Measurements from ENCODE around the gene DLG1.

Gene DLG1

DNA sequence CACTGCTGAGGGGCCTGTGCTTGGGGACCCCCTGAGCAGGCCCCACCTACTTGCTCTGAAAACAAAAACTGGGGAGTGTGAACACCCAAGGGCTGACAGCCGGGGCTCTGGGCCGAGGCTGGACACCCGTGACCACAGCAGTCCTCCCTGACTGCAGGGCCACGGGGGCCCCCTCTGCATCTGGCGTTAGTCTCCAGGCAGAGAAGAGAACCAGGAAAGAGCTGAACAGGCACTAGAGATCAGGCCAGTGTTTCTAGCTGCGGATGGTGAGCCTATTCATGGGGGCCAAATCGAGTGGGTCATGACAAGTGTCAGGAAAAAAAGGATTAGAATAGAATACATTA is 285.9 kb downstream of the DLG1 start:
- DNase-seq (ENCODE audit: low spot score): no peak

DNA sequence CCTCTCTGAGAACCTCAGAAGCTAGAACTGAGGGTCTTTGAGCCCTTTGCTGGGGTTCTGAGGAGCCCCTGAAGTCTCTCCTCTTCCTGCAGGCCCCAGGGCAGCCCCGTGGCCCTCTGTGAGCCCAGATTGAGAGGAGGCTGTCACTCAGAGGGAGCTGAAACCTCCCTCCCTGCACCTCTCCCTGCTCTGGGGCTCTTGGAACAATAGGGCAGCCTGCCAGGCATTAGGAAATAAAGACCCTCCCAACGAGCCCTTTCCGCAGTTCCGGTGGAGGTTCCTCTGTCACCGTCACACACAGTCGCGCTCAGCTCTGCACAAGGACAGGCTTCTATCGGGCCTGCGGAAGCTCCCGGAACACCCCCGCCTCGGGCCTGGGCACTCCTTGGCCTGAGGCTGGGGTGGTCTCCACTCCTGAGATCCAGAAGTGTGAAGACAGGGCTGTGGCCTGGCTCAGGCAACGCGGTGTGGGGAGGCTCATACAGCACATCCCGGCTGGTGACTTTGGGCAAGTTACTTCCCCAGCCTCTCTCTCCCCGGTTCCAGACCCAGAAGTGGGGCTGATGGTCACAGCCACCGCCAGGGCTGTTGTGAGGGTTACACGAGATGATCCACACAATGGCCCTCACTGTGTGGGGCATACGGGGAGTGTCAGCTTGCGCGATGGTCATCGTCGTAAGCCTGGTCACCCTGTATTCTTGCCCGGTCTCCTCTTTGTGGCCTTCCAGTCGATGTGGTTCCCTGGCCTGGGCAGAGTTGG is 286.5 kb downstream of the DLG1 start:
- no peak for DNase-seq (ENCODE audit: low spot score)

- no peak for DNase-seq (ENCODE audit: low spot score)
Observed at GRCh38 chr3:197010556-197011351, 287.7 kb downstream of the DLG1 start.

DNA sequence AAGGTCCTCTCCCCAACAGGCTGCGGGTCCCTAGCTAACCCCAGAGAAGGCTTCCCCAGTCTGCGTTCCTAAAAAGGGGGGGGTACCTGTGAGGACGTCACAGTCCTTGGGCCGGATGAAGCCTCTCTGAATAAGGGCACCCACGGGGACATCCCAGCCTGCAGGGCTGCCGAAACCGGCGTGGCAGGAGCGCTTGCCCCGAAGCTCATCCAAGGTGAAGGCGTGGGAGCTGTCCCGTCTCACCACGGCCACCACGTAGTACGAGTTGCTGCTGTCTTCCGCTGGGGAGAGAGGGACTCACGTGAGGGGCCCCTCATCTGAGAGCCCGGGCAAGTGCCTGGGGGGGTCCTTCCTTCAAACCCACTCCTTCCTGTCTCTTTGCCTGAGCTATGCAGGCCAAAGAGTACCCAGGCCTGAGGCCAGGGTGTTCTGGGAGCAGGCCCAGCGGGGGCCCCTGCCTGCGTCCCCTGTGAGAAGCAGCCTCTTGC is 288.8 kb downstream of the DLG1 start:
- DNase-seq (ENCODE audit: low spot score): no peak

DNA sequence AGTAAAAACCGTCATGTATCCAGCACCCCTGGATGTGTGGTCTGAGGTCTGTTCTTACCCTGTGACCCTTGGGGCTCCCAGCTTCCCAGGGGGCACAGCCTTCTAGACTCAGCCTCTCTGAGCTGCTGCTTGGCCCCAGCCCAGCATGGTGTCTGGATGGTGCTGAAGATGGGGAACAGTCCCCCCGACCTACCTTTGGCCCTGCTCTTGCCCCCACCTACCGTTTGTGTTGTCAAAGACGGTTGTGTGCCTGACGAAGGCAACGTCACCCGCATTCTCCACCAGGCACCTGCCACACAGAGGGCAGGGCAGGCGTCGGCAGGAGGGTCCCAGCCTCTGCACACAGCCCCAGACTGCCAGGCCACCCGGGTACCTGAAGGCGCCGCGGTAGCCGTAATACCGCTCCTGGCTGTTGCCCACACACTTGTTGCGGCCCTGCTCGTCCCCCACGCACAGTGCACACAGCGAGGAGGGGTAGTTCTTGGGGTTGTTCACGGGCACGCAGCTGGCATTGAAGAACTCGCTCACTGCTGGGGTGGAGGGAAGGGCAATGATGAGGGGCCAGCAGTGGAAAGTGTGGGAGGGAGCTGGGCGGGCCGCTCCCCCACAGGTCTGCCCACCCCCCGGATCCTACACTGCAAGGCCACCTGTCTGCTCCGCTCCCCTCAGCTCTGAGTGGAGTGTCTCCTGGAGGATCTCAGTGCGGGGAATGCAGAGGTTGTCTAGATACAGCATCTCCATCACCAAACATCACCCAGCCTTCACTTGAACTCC is 289.8 kb downstream of the DLG1 start:
- DNase-seq (ENCODE audit: low spot score): no peak

GRCh38 chr3:197007953-197008352 is 290.5 kb downstream of the DLG1 start:
- DNase-seq (ENCODE audit: low spot score): no peak

DNA sequence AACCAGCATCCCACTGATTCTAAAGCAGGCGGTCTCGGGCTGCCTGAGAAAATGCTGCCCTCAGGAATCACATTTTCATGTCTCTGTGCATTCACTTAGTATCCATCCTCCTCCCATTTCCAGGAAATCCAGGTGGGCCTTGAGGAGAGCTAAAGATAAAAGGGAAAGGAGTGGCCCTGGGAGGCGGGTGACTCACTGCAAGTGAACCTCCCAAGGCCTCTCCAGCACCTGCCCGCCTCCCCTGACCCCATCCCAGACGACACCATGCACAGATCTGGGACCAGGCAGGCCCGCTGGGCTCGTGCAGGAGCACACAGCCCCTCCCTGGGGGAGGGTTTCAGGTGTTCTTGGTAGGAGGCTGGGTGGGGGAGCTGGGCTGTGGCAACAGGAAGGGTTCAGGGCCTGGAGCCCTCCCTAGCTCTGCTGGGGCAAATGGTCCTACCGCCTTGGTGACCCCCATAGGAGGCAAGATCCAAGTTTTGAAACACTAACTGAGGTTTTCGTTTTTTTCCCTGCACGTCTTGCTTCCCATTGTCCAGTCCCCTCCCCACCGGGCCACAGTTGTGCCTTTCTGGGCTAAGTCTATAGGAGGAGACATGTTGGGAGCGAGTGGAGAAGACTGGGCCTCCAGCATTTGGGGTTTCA is 291.0 kb downstream of the DLG1 start:
- no peak for DNase-seq (ENCODE audit: low spot score)

GRCh38 chr3:197006860-197007259 is 291.6 kb downstream of the DLG1 start:
- no peak for DNase-seq (ENCODE audit: low spot score)

GRCh38 chr3:197006446-197006845 is 292.0 kb downstream of the DLG1 start:
- DNase-seq (ENCODE audit: low spot score): no peak

DNA sequence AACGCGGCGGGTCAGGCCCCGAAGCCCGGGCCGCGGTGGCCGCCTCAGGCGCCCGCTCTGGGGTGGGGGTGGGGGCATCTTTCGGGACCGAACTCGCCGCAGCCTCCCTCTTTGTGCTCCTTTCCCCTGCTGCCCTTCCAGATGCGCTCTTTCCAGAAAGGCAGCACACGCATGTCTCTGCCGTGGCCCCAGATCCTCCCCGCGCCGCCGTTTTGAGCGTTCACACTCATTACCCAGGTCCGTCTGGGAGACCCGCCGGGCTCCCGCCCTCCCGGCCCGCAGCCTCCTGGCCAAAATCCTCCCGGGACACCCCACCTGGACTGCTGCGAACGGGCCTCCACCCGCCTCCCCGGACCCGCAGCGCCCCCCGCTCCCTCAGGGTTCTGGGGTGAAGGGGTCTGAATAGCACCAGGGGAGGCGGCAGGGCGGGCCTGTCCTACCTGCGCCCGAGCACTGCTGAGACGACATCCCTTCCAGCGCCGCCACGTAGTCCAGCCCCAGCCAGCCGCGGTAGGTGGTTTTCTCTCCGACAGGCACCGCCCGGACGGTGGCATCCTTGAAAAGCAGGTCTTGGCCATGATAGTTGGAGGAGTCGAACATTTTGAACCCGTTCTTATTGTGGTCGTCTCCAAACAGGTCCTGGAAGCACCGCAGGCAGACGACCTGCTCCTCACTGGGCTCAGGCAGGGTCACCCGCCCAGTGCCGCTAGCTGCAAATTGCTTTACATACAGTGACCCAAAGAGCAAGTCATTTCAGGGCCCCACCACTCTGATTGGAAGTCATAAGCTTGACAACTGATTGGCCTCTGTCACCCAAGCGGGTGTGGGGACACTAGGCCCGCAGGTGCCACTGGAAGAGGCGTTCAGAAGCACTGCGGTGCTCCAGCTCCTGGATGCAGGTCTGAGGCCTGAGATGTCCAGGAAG is 294.7 kb downstream of the DLG1 start:
- DNase-seq (ENCODE audit: low spot score): no peak

GRCh38 chr3:197002701-197003454 is 295.5 kb downstream of the DLG1 start:
- DNase-seq (ENCODE audit: low spot score): peak; percentile 73

- no peak for DNase-seq (ENCODE audit: low spot score)
Observed at GRCh38 chr3:197001972-197002700, 296.3 kb downstream of the DLG1 start.

DNA sequence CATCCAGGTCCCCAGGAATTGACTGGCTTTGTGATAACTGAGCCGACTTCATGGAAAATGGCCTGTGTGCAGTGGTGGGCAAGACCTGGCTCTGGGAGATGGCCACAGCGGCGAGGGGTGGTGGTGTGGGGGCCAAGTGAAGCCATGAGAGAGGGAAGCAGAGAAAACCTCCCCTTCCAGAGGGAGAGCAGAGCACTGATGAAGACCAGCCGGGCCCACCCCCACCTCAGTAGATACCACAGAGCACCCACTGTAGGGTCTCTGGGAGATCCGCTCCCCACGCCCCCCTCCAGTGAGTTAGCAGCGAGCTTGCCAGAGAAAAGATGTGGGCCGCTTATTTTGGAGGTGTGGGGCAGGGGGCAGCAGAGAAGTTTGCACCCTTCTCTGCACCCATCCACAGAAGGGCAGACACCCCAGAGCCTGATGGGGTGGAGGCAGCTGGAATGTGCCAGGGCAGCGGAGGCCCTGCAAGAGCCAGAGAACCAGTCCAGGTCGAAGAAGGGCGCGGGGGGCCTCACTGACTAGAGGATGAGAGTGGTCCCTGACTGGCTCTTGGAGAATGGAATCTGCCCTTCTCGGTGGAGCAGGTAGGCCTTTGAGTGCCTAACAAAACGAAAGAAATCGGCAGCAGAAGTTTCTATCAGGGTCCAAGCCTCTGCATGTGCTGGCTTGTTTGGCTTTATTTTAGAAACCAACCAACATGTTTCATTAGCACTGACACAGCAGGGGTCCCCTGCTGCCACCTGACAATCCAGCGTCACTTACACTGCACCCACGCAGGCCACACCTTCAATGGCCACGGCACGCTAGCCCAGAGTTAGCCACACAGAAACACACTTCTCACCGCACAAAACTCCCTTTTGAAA is 297.1 kb downstream of the DLG1 start:
- no peak for DNase-seq (ENCODE audit: low spot score)

DNA sequence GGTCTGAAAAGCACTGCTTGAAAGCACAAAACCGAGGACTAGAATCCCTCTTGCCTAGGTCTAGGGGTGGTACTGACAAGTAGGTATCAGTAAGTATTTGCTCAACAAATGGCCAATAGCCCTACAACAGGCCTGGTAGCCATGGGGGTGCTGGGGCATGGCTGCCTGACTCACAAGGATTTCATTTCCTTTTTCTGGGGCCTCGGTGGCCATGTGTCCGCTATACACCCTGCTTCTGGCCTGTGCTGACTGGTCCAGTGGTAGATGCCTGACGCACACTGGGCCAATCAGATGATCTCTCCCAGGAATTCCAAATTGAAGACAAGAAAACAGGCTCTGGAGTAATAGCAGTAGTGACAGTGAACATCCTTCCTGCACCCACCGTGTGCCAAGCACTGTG is 298.2 kb downstream of the DLG1 start:
- no peak for DNase-seq (ENCODE audit: low spot score)

DNA sequence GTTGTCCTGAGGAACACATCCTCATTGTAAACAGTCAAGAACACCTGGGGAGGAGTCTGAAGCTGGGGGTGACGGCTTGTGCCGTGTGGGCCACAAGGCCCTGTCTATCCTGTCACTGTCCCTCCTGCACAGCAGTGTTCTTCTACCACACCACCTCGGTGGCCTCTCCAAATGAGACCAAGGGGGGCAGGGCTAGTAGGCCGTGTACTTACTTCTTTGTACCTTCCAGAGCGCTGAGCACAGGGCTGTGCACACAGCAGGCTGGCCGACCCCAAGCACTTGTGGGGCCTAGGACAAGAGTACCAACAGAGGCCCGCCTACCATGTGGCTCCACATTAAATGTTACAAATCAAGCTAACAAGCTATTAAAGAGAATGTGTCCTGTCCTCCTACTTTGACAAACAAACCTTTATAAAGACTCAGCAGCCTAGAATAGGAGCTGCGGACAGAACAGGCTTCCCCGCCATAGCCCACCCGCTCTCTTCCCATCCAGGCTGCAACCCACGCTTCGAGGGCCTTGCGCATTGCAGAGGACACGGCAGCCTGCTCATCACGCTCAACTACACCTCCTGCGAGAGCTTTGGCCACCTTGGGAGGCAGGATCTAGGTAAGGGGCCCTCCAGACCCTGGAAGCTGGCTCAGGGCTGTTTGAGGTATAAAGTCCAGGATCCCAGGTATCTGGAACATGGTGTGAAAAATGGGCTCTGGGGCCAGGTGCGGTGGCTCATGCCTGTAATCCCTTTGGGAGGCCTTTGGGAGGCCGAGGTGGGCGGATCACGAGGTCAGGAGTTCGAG is 299.2 kb downstream of the DLG1 start:
- no peak for DNase-seq (ENCODE audit: low spot score)

DNA sequence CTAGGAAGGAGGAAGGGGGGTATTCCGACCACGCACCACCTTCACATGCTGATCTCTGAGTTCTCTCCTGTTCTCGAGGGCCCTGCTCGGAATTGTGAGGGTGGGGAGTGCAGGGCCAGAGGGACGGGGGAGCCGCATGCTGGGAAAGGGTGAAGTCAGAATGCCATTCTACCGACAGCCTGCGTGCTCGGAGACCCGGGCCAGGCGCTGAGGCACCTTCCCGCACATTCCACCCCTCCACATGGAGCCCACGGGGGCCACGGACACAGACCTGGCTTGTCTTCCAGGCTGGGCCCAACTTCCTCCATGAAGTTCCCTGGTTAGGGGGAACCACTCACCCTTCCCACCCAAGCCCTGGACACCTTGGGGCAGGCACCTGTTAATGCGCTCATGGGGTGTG is 301.1 kb downstream of the DLG1 start:
- no peak for DNase-seq (ENCODE audit: low spot score)

DNA sequence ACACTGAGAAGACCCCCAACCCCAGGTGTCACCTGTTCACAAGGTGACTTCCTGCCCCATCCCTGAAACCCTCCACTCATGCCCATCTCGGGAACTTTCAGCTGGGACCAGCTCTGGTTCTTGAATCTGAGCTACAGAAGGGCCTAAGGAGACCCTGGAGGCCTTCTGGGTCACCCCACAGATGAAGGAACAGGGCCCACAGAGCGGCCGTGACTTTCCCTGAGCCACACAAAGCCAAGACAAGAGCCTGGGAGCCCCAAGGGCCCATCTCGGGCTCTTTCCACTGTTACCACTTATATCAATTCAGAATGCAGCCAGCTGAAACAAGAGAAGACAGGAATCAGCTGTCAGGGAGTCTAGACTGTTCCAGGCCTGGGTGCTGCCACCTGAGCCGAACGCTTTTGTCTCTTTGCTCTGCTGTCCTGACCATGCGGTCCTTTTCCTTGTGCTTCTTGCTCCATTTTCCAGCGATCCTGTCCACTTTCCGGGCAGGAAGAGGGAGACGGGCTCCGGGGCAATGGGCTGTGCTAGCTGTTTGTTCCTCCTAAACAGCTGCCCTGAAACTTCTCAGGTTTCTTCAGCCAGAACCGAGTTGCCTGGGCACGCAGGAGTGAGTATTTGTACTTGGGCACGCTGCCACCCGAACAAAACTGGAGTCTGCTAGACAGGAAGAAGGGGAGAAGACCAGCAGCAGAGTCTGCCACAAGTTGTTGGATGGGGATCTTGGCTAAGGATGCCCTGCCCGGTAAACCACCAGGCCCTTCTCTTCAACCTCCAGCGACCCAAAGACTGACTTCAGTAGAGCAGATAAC is 301.8 kb downstream of the DLG1 start:
- no peak for DNase-seq (ENCODE audit: low spot score)

All from CD4-positive, alpha-beta T cell treated with Interleukin-6 at 100 ng/mL for 8 hours (primary cell).